A172 (cell line): ENCODE measurements around the gene CDC73. TPM values are rescaled to one million over a fixed set of nuclear protein-coding genes. Genes with fewer than 3 reads are reported as not detected.
"Not testable (repeated sequence)": the region's sequence is repeated elsewhere in the genome, so short reads cannot be mapped to it uniquely, and the experiment has no call there.

Source experiments
- DNase-seq: peaks from one replicate; pipeline ENCODE4 v3.0.0-alpha.2; 2015; ENCODE audit warnings: low spot score
- total RNA-seq: library from RNA; depleted of rRNA; stranded (reverse); fragments of >200 nt; shearing (Covaris generic); gene quantifications from 2 replicates; pipeline ENCODE4 v1.2.3, GENCODE V29; 2014

Gene CDC73
- total RNA-seq, 1 experiment from 2014 or later: 32.2 TPM

GRCh38 chr1:193113992-193114332, 7.9 kb upstream of the CDC73 start:
- no peak for DNase-seq

- DNase-seq: no peak
These were observed 7.2 kb upstream of the CDC73 start for GRCh38 chr1:193114485-193115095.

GRCh38 chr1:193115629-193116227, 6.1 kb upstream of the CDC73 start:
- peak; percentile 98 for DNase-seq

GRCh38 chr1:193117167-193117566, 4.7 kb upstream of the CDC73 start:
- not testable (repeated sequence) for DNase-seq

GRCh38 chr1:193118194-193118593, 3.6 kb upstream of the CDC73 start:
- DNase-seq: no peak

- no peak for DNase-seq
These were observed 2.8 kb upstream of the CDC73 start for GRCh38 chr1:193118803-193119730.

- DNase-seq: no peak
These were observed 1.1 kb upstream of the CDC73 start for GRCh38 chr1:193120604-193121166.

GRCh38 chr1:193123751-193124150, 1.9 kb downstream of the CDC73 start:
- no peak for DNase-seq

GRCh38 chr1:193125369-193125768, 3.5 kb downstream of the CDC73 start:
- no peak for DNase-seq

GRCh38 chr1:193131266-193131860, 9.5 kb downstream of the CDC73 start:
- DNase-seq: no peak

GRCh38 chr1:193140254-193140653, 18.4 kb downstream of the CDC73 start:
- no peak for DNase-seq

GRCh38 chr1:193141804-193142203, 20.0 kb downstream of the CDC73 start:
- no peak for DNase-seq

- no peak for DNase-seq
These were observed 20.6 kb downstream of the CDC73 start for GRCh38 chr1:193142409-193142808.

GRCh38 chr1:193143285-193143684, 21.5 kb downstream of the CDC73 start:
- peak; percentile 22 for DNase-seq

GRCh38 chr1:193144361-193144938, 22.6 kb downstream of the CDC73 start:
- no peak for DNase-seq

- no peak for DNase-seq
These were observed 23.2 kb downstream of the CDC73 start for GRCh38 chr1:193144999-193145398.

GRCh38 chr1:193156117-193156821, 34.4 kb downstream of the CDC73 start:
- no peak for DNase-seq

GRCh38 chr1:193156822-193157142, 35.0 kb downstream of the CDC73 start:
- no peak for DNase-seq

GRCh38 chr1:193157360-193157759, 35.5 kb downstream of the CDC73 start:
- no peak for DNase-seq

- DNase-seq: no peak
These were observed 54.3 kb downstream of the CDC73 start for GRCh38 chr1:193176113-193176512.

- no peak for DNase-seq
These were observed 55.0 kb downstream of the CDC73 start for GRCh38 chr1:193176788-193177187.
